ENCODE data around the gene ATP5MG.

ATP5MG gene

GRCh38 chr11:118437208-118438125 is 36.1 kb downstream of the ATP5MG start:
- CTCF ChIA-PET, result interaction anchor here (0.5 to 0.8 kb wide), 4 partner anchors 13 to 50 kb away, joined by 3 to 7 read pairs (median 4); no protein-coding TSS in a partner anchor
- peak overlapping the region; percentile 96 for H3K27ac ChIP-seq
- POLR2A ChIA-PET (ENCODE audit: low non-redundant PET), result no interaction called here
- peak; percentile 64 for DNase-seq (ENCODE audit: low spot score)
- TF ChIP-seq CTCF (conservative IDR thresholded peaks at IDR 0.05; ENCODE audit: low read depth), result no peak

- peak overlapping the region; percentile 96 for H3K27ac ChIP-seq
- POLR2A ChIA-PET (ENCODE audit: low non-redundant PET), result no interaction called here
- TF ChIP-seq CTCF (conservative IDR thresholded peaks at IDR 0.05; ENCODE audit: low read depth), result no peak
- CTCF ChIA-PET, result interaction anchor here (0.5 to 0.8 kb wide), 3 partner anchors 12 to 49 kb away, joined by 3 to 7 read pairs (median 4); no protein-coding TSS in a partner anchor
- DNase-seq (ENCODE audit: low spot score), result peak; percentile 56
Observed at GRCh38 chr11:118438314-118438931, 37.0 kb downstream of the ATP5MG start.

GRCh38 chr11:118439646-118440045 is 38.2 kb downstream of the ATP5MG start:
- no peak for TF ChIP-seq CTCF (conservative IDR thresholded peaks at IDR 0.05; ENCODE audit: low read depth)
- DNase-seq (ENCODE audit: low spot score), result no peak
- ChIA-PET POLR2A (ENCODE audit: low non-redundant PET) (interaction anchor here (0.7 kb wide), 1 partner anchor 41 kb away, joined by 4 read pairs; no protein-coding TSS in a partner anchor), CTCF (interaction anchor here (0.6 to 1.1 kb wide), 3 partner anchors 20 to 798 kb away, joined by 3 to 9 read pairs (median 5); no protein-coding TSS in a partner anchor)
- H3K27ac ChIP-seq, result no peak overlapping the region

- CTCF ChIA-PET, result no interaction called here
- TF ChIP-seq CTCF (conservative IDR thresholded peaks at IDR 0.05; ENCODE audit: low read depth), result no peak
- DNase-seq (ENCODE audit: low spot score), result no peak
- no peak overlapping the region for H3K27ac ChIP-seq
- POLR2A ChIA-PET (ENCODE audit: low non-redundant PET), result no interaction called here
Observed at GRCh38 chr11:118441770-118442275, 40.4 kb downstream of the ATP5MG start.

GRCh38 chr11:118442301-118442700 is 40.9 kb downstream of the ATP5MG start:
- TF ChIP-seq CTCF (conservative IDR thresholded peaks at IDR 0.05; ENCODE audit: low read depth), result no peak
- no peak for DNase-seq (ENCODE audit: low spot score)
- no peak overlapping the region for H3K27ac ChIP-seq
- ChIA-PET POLR2A (ENCODE audit: low non-redundant PET) (no interaction called here), CTCF (no interaction called here)

GRCh38 chr11:118442908-118443589 is 41.6 kb downstream of the ATP5MG start:
- H3K27ac ChIP-seq, result no peak overlapping the region
- CTCF ChIA-PET, result no interaction called here
- no peak for DNase-seq (ENCODE audit: low spot score)
- no peak for TF ChIP-seq CTCF (conservative IDR thresholded peaks at IDR 0.05; ENCODE audit: low read depth)
- POLR2A ChIA-PET (ENCODE audit: low non-redundant PET), result no interaction called here
